NCI-H128 (cell line): ENCODE measurements around the gene INKA1.
A peak's percentile ranks its signal among the peaks of the same experiment; 100 is the strongest.
"Not testable (repeated sequence)": the region's sequence is repeated elsewhere in the genome, so short reads cannot be mapped to it uniquely, and the experiment has no call there.

Source experiments
- DNase-seq: peaks from one replicate; lab custom pipeline; 2025; ENCODE audit not compliant: unreplicated experiment; lab: John Stamatoyannopoulos, UW

INKA1 gene

GRCh38 chr3:49802719-49803464 is at the start of gene INKA1:
TSS of gene INKA1 (plus strand) at chr3:49803261. CDS start at chr3:49803393, 132 bp downstream.
- peak; percentile 69 for DNase-seq

GRCh38 chr3:49754536-49754935 is 48.5 kb upstream of the INKA1 start:
- no peak for DNase-seq

GRCh38 chr3:49756036-49756435 is 47.0 kb upstream of the INKA1 start:
- DNase-seq: no peak

- DNase-seq: no peak
Observed at GRCh38 chr3:49757197-49757596, 45.9 kb upstream of the INKA1 start.

GRCh38 chr3:49759226-49759625 is 43.8 kb upstream of the INKA1 start:
- no peak for DNase-seq

GRCh38 chr3:49761661-49762060 is 41.4 kb upstream of the INKA1 start:
- DNase-seq: no peak

- DNase-seq: no peak
Observed at GRCh38 chr3:49763981-49764380, 39.1 kb upstream of the INKA1 start.

GRCh38 chr3:49769286-49769915 is 33.7 kb upstream of the INKA1 start:
- DNase-seq: no peak

- no peak for DNase-seq
Observed at GRCh38 chr3:49769926-49770325, 33.1 kb upstream of the INKA1 start.

- DNase-seq: no peak
Observed at GRCh38 chr3:49771340-49771938, 31.6 kb upstream of the INKA1 start.

- DNase-seq: no peak
Observed at GRCh38 chr3:49772703-49773102, 30.4 kb upstream of the INKA1 start.

- DNase-seq: no peak
Observed at GRCh38 chr3:49775538-49775937, 27.5 kb upstream of the INKA1 start.

- not testable (repeated sequence) for DNase-seq
Observed at GRCh38 chr3:49776101-49776500, 27.0 kb upstream of the INKA1 start.

GRCh38 chr3:49779358-49780079 is 23.5 kb upstream of the INKA1 start:
- no peak for DNase-seq

GRCh38 chr3:49780080-49780974 is 22.7 kb upstream of the INKA1 start:
- no peak for DNase-seq

GRCh38 chr3:49780975-49781365 is 22.1 kb upstream of the INKA1 start:
- DNase-seq: not testable (repeated sequence)

GRCh38 chr3:49781415-49782199 is 21.5 kb upstream of the INKA1 start:
- DNase-seq: no peak

GRCh38 chr3:49782277-49782676 is 20.8 kb upstream of the INKA1 start:
- not testable (repeated sequence) for DNase-seq

GRCh38 chr3:49785565-49786356 is 17.3 kb upstream of the INKA1 start:
- DNase-seq: no peak
